HepG2 (cell line): ENCODE results near the gene TTBK1. TPM values are rescaled to one million over a fixed set of nuclear protein-coding genes. Genes with fewer than 3 reads are reported as not detected.

Source experiments
- ESRRA ChIP-seq: sonication (generic); formaldehyde crosslinking; IDR thresholded peaks from 2 replicates; pipeline ENCODE4 v1.5.1; 2020; ENCODE audit warnings: mild to moderate bottlenecking, low read depth, missing genetic modification reagents
- FOXP4 ChIP-seq: sonication (generic); formaldehyde crosslinking; IDR thresholded peaks from 2 replicates; pipeline ENCODE4 v1.4.0; 2020; ENCODE audit warnings: missing genetic modification reagents
- GLI4 ChIP-seq: sonication (generic); formaldehyde crosslinking; IDR thresholded peaks from 2 replicates; pipeline ENCODE4 v1.5.1; 2020; ENCODE audit warnings: missing genetic modification reagents, mild to moderate bottlenecking, moderate library complexity, borderline replicate concordance
- MAFG ChIP-seq: sonication (generic); formaldehyde crosslinking; IDR thresholded peaks from 2 replicates; pipeline ENCODE4 v1.5.1; 2020; ENCODE audit warnings: mild to moderate bottlenecking, missing genetic modification reagents
- NR2F2 ChIP-seq: IDR thresholded peaks from 2 replicates; pipeline ENCODE4 v1.6.1; 2012; ENCODE audit warnings: low read depth, inconsistent platforms, borderline replicate concordance
- YEATS4 ChIP-seq: sonication (generic); formaldehyde crosslinking; IDR thresholded peaks from 2 replicates; pipeline ENCODE4 v1.4.0; 2020; ENCODE audit warnings: missing genetic modification reagents, borderline replicate concordance
- ZC3H4 ChIP-seq: sonication (generic); formaldehyde crosslinking; IDR thresholded peaks from 2 replicates; pipeline ENCODE4 v1.4.0; 2020; ENCODE audit warnings: missing genetic modification reagents, borderline replicate concordance
- ZFP90 ChIP-seq: sonication (generic); formaldehyde crosslinking; IDR thresholded peaks from 2 replicates; pipeline ENCODE4 v1.8.0; 2022; ENCODE audit warnings: missing genetic modification reagents, mild to moderate bottlenecking, inconsistent platforms, borderline replicate concordance
- ZNF333 ChIP-seq: sonication (generic); formaldehyde crosslinking; IDR thresholded peaks from 2 replicates; pipeline ENCODE4 v1.4.0; 2020; ENCODE audit warnings: mild to moderate bottlenecking, missing genetic modification reagents, borderline replicate concordance
- ZNF367 ChIP-seq: sonication (generic); formaldehyde crosslinking; IDR thresholded peaks from 2 replicates; pipeline ENCODE4 v1.4.0; 2020; ENCODE audit warnings: missing genetic modification reagents, borderline replicate concordance
- ZNF564 ChIP-seq: sonication (generic); formaldehyde crosslinking; IDR thresholded peaks from 2 replicates; pipeline ENCODE4 v1.8.1; 2023; ENCODE audit warnings: mild to moderate bottlenecking, missing genetic modification reagents
- ZNF7 ChIP-seq: IDR thresholded peaks from 2 replicates; pipeline ENCODE4 v1.6.1; 2016; ENCODE audit warnings: missing biosample characterization, missing genetic modification reagents
- polyA plus RNA-seq, 8 experiments: library from polyadenylated mRNA; depleted of rRNA in 3 of 8; stranded (reverse) in 7 of 8; unstranded in 1 of 8; fragments of >200 nt; fragmentation: Illumina TruSeq in 4 of 8; extraction: Trizol in 4 of 8; gene quantifications; 2 replicates each; pipeline versions ENCODE4 v1.2.1 to v1.2.3, GENCODE V29; 2011 to 2016; ENCODE audit warnings: low read depth in 4 of 8, missing spikeins in 1 of 8, mixed read lengths in 1 of 8; ENCODE audit not compliant: insufficient read depth in 1 of 8
- total RNA-seq, 5 experiments: library from RNA; depleted of rRNA; stranded (reverse); fragments of >200 nt; fragmentation: Illumina TruSeq; extraction: Trizol; gene quantifications; 2 replicates each; pipeline ENCODE4 v1.2.3, GENCODE V29; 2016; ENCODE audit warnings: low read depth in 1 of 5

TTBK1 gene
- total and polyA plus RNA-seq, 2 of the 13 experiments (the other 11 are each of a cell fraction or from before 2014, with no cell fraction given), result 0.24 to 0.33 TPM

DNA sequence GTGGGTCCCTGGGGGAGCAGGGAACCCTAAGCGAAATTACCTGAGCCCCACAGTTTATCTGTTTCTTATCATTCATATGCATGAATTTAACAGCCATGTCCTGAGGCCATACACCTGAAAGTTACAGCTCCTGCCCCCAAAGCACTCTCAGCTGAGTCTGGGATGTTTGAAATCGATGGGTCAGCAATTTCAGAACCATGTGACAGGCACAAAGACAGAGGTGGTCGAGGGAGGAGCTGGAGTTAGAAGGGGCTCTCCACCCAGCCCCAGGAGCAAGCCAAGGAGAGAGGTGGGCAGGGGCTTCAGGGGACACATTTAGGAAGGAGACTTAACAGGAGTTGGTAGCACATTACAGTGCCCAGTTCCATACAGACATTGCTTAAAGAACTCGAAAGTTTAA lies 14.9 kb downstream of the TTBK1 start (continued):
- no peak for TF ChIP-seq ZNF333 (CRISPR knock-in tag)
- TF ChIP-seq ZNF7, result no peak
- TF ChIP-seq NR2F2, result no peak
- TF ChIP-seq MAFG (CRISPR knock-in tag), result peak; percentile 81; the same call in 1 of the 2 replicates
- no peak for TF ChIP-seq ZC3H4 (CRISPR knock-in tag)
- TF ChIP-seq YEATS4, result no peak
- TF ChIP-seq GLI4 (CRISPR knock-in tag), result no peak
- TF ChIP-seq ZNF564, result no peak
- no peak for TF ChIP-seq ESRRA (CRISPR knock-in tag)
- no peak for TF ChIP-seq FOXP4
- no peak for TF ChIP-seq ZFP90 (CRISPR knock-in tag)
- no peak for TF ChIP-seq ZNF367
